ENCODE results near the gene SNAI3. TPM values are rescaled to one million over a fixed set of nuclear protein-coding genes. Genes with fewer than 3 reads are reported as not detected.

The SNAI3 gene
- total and polyA plus RNA-seq, 9 of the 15 experiments (the other 6 are each of a cell fraction or from before 2014, with no cell fraction given), result 0.04 to 4.1 (median 0.80) TPM; not detected in 1

DNA sequence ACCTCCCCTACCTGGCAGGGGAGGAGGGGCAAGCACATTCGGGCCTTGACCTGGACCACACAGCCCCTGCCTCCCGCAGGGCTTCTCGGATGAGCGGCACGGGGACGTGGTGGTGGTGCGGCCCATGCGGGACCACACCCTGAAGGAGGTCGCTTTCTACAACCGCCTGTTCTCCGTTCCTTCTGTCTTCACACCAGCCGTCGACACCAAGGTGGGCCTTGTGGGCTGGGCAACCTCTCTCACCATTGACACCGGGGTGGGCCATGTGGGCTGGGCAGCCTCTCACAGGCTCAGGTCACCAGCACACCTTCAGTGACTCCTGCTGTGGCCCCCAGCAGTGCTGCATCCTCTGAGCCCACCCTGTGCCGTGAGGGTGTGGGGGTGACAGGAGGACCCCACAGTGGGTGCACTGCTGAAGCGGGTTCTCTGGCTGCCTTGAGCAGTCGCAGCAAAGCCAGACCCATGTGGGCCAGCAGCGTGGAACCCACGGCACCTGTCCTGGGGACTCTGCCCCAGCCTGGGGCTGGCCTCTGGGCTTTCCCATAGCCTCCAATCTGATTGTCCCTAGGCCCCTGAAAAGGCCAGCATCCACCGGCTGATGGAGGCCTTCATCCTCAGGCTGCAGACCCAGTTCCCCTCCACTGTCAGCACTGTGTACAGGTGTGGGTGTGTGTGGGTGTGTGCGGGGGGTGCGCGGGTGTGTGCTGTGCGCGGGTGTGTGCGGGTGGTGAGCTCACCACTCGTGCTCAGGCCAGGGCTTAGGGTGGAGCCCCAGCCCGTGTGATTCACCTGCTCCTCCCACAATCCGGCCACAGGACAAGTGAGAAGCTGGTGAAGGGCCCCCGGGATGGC is 27.5 kb upstream of the SNAI3 start:
- intact Hi-C loops (cut with micrococcal nuclease), result no loop called here
- Histone ChIP-seq H3K9me3 (replicated peaks; ENCODE audit: control insufficient read depth, insufficient read depth, low read depth, low read length) (0 out of 2 replicates have a peak, but pooled peaks cover 2% of the 10 kb centered on the region), H3K27me3 (ENCODE audit: control insufficient read depth in 2 of 2, insufficient read depth in 2 of 2, low read length in 2 of 2) (no peaks in the 10 kb centered on the region; a peak in 1 of 5 replicates), H3K27ac (ENCODE audit: extremely low read depth, low read depth, low read length) (no peak overlapping the region), H2AFZ (ENCODE audit: low read depth, low read length) (no peak overlapping the region), H4K20me1 (replicated peaks; ENCODE audit: control insufficient read depth, insufficient read depth, low read length) (peaks cover 17% of the 10 kb centered on the region; the same call in 1 of the 2 replicates), H3K4me2 (ENCODE audit: insufficient read depth, low read length) (no peak overlapping the region), H3K36me3 (ENCODE audit: control insufficient read depth, insufficient read depth, low read length) (peaks cover 94% of the 10 kb centered on the region), H3K4me3 (no peak overlapping the region), H3K4me1 (replicated peaks in 1 of 2; ENCODE audit: control insufficient read depth in 2 of 2, insufficient read depth in 2 of 2, low read length in 2 of 2) (peaks cover 0 to 65% of the 10 kb centered on the region in 2 experiments; a peak in 1 of 5 replicates), H3K9ac (ENCODE audit: insufficient read depth in 1 of 2, low read depth in 2 of 2, low read length in 2 of 2) (no peak overlapping the region), H3K9me1 (ENCODE audit: control insufficient read depth, insufficient read depth, low read length) (peaks cover 3% of the 10 kb centered on the region), H3K79me2 (ENCODE audit: control insufficient read depth, insufficient read depth, low read length) (peaks cover 21% of the 10 kb centered on the region)
- WGBS (ENCODE audit: insufficient coverage, low coverage, missing lambda C conversion rate), result 79% methylated on average over 28 of the region's 30 CpGs
- FAIRE-seq, result no peak
- BruUV-seq (replicated peaks), result no TSS peak
- in situ Hi-C loops (cut with MboI), result no loop called here
- ChIA-PET CTCF (ENCODE audit: low intra/inter-chr PET ratio) (no interaction called here), POLR2A (interaction anchor here (0.9 kb wide), 1 partner anchor 18 kb away, joined by 3 read pairs; no protein-coding TSS in a partner anchor)
- DNase-seq (ENCODE audit: extremely low read depth in 1 of 4, low spot score in 3 of 4), result peak in 3 of 4 experiments; percentile 48 to 72 (median 54)
- ATAC-seq, result peak; percentile 64
- TF ChIP-seq RFX7 (CRISPR knock-in tag; IDR thresholded peaks at IDR 0.05), result no peak
- no peak for TF ChIP-seq ILF3 (IDR thresholded peaks at IDR 0.05; ENCODE audit: borderline replicate concordance)
- no peak for TF ChIP-seq SAFB (IDR thresholded peaks at IDR 0.05; ENCODE audit: borderline replicate concordance, low read depth, low read length)
- peak; percentile 35; the same call in 1 of the 2 replicates for TF ChIP-seq SUPT5H (IDR thresholded peaks at IDR 0.05)
- TF ChIP-seq, protein P1, sequence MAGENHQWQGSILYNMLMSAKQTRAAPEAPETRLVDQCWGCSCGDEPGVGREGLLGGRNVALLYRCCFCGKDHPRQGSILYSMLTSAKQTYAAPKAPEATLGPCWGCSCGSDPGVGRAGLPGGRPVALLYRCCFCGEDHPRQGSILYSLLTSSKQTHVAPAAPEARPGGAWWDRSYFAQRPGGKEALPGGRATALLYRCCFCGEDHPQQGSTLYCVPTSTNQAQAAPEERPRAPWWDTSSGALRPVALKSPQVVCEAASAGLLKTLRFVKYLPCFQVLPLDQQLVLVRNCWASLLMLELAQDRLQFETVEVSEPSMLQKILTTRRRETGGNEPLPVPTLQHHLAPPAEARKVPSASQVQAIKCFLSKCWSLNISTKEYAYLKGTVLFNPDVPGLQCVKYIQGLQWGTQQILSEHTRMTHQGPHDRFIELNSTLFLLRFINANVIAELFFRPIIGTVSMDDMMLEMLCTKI (IDR thresholded peaks at IDR 0.05; ENCODE audit: partially characterized antibody), result no peak
- TF ChIP-seq, protein P2, sequence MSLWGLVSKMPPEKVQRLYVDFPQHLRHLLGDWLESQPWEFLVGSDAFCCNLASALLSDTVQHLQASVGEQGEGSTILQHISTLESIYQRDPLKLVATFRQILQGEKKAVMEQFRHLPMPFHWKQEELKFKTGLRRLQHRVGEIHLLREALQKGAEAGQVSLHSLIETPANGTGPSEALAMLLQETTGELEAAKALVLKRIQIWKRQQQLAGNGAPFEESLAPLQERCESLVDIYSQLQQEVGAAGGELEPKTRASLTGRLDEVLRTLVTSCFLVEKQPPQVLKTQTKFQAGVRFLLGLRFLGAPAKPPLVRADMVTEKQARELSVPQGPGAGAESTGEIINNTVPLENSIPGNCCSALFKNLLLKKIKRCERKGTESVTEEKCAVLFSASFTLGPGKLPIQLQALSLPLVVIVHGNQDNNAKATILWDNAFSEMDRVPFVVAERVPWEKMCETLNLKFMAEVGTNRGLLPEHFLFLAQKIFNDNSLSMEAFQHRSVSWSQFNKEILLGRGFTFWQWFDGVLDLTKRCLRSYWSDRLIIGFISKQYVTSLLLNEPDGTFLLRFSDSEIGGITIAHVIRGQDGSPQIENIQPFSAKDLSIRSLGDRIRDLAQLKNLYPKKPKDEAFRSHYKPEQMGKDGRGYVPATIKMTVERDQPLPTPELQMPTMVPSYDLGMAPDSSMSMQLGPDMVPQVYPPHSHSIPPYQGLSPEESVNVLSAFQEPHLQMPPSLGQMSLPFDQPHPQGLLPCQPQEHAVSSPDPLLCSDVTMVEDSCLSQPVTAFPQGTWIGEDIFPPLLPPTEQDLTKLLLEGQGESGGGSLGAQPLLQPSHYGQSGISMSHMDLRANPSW (CRISPR knock-in tag; IDR thresholded peaks at IDR 0.05), result no peak
- TF ChIP-seq SIN3B (IDR thresholded peaks at IDR 0.05; ENCODE audit: low read depth), result no peak
- TF ChIP-seq RBFOX2 (IDR thresholded peaks at IDR 0.05; ENCODE audit: low read depth, low read length), result peak; percentile 52; the same call in 1 of the 2 replicates
- peak; percentile 65 for TF ChIP-seq HNRNPLL (IDR thresholded peaks at IDR 0.05; ENCODE audit: low read depth, low read length, poor library complexity, severe bottlenecking)
- TF ChIP-seq, protein P3, sequence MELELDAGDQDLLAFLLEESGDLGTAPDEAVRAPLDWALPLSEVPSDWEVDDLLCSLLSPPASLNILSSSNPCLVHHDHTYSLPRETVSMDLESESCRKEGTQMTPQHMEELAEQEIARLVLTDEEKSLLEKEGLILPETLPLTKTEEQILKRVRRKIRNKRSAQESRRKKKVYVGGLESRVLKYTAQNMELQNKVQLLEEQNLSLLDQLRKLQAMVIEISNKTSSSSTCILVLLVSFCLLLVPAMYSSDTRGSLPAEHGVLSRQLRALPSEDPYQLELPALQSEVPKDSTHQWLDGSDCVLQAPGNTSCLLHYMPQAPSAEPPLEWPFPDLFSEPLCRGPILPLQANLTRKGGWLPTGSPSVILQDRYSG (tag; conservative IDR thresholded peaks at IDR 0.05; ENCODE audit: low read depth), result no peak
- no peak for TF ChIP-seq ZNF3 (CRISPR knock-in tag; IDR thresholded peaks at IDR 0.05)
- no peak for TF ChIP-seq KHSRP (IDR thresholded peaks at IDR 0.05)
- peak; percentile 24; the same call in 1 of the 2 replicates for TF ChIP-seq ZBTB7A (IDR thresholded peaks at IDR 0.05; ENCODE audit: borderline replicate concordance, control insufficient read depth, low read depth, low read length)
- no peak for TF ChIP-seq GATAD2A (IDR thresholded peaks at IDR 0.05)
- TF ChIP-seq ZNF77 (CRISPR knock-in tag; IDR thresholded peaks at IDR 0.05), result no peak
- no peak for TF ChIP-seq HNRNPL (IDR thresholded peaks at IDR 0.05; ENCODE audit: low read depth, low read length)
- no peak for TF ChIP-seq WHSC1 (IDR thresholded peaks at IDR 0.05; ENCODE audit: low read length)
- TF ChIP-seq PCBP1 (IDR thresholded peaks at IDR 0.05; ENCODE audit: low read depth, low read length, poor library complexity, severe bottlenecking), result peak; percentile 13

All from K562 (cell line).